OCI-LY7 (cell line): Measurements from ENCODE around the gene CRIP2. TPM values are rescaled to one million over a fixed set of nuclear protein-coding genes. Genes with fewer than 3 reads are reported as not detected.

ENCODE experiments used
- BruUV-seq: library from RNA; stranded (reverse); fragments of 400-500 nt; replicated peaks from 2 replicates; lab custom pipeline; 2021; lab: Mats Ljungman, UMichigan
- CTCF ChIA-PET: fragments of 300-600 bp; sonication (Branson Sonifier 250); formaldehyde crosslinking; loops from one replicate; lab custom pipeline; 2022; ENCODE audit warnings: antibody characterized with exemption; ENCODE audit not compliant: unreplicated experiment; lab: Charles Lee
- POLR2A ChIA-PET: fragments of 300-600 bp; sonication (Branson Sonifier 250); formaldehyde crosslinking; loops from one replicate; lab custom pipeline; 2022; ENCODE audit warnings: antibody characterized with exemption; lab: Charles Lee
- DNase-seq: peaks from one replicate; pipeline ENCODE4 v3.0.0-alpha.2; 2015; ENCODE audit warnings: low spot score
- H2AFZ ChIP-seq: fragments of 200-600 bp; sonication (generic), shearing (Covaris generic); 2 replicates; pipeline ENCODE4 v1.6.1; 2014; ENCODE audit warnings: mild to moderate bottlenecking, antibody characterized with exemption, low read length, moderate library complexity
- H3K27ac ChIP-seq: fragments of 200-600 bp; sonication (generic); 2 replicates; pipeline ENCODE4 v1.5.1; 2014; ENCODE audit warnings: mixed run types, low read depth, mild to moderate bottlenecking, moderate library complexity, low read length, inconsistent platforms; ENCODE audit not compliant: poor library complexity, severe bottlenecking
- H3K36me3 ChIP-seq: fragments of 200-600 bp; sonication (generic); 2 replicates; pipeline ENCODE4 v1.6.1; 2014; ENCODE audit warnings: mild to moderate bottlenecking, antibody characterized with exemption, low read length, moderate library complexity, mixed read lengths; ENCODE audit not compliant: insufficient read depth
- H3K4me1 ChIP-seq: fragments of 200-600 bp; sonication (generic); 2 replicates; pipeline ENCODE4 v1.5.1; 2014; ENCODE audit warnings: mild to moderate bottlenecking, low read length; ENCODE audit not compliant: insufficient read depth, poor library complexity, severe bottlenecking
- H3K4me2 ChIP-seq: fragments of 200-600 bp; sonication (generic); 2 replicates; pipeline ENCODE4 v1.6.1; 2014; ENCODE audit warnings: mild to moderate bottlenecking, low read length
- H3K4me3 ChIP-seq: fragments of 200-600 bp; sonication (generic); 2 replicates; pipeline ENCODE4 v1.5.1; 2014; ENCODE audit warnings: mild to moderate bottlenecking, low read depth, low read length; ENCODE audit not compliant: poor library complexity, severe bottlenecking
- H3K79me2 ChIP-seq: fragments of 200-600 bp; sonication (generic); 2 replicates; pipeline ENCODE4 v1.6.1; 2016; ENCODE audit warnings: low read depth, mild to moderate bottlenecking, low read length, moderate library complexity, mixed read lengths; ENCODE audit not compliant: insufficient read depth
- H3K9me2 ChIP-seq: fragments of 200-600 bp; sonication (generic); 2 replicates; pipeline ENCODE4 v1.6.1; 2016; ENCODE audit warnings: mild to moderate bottlenecking, low read length, mixed read lengths; ENCODE audit not compliant: insufficient read depth
- H3K9me3 ChIP-seq: fragments of 200-600 bp; sonication (generic); 2 replicates; pipeline ENCODE4 v1.6.1; 2014; ENCODE audit warnings: mild to moderate bottlenecking, mixed run types, low read length, mixed read lengths
- H4K20me1 ChIP-seq: fragments of 200-600 bp; sonication (generic); 2 replicates; pipeline ENCODE4 v1.6.1; 2014; ENCODE audit warnings: mild to moderate bottlenecking, antibody characterized with exemption, low read length, moderate library complexity, mixed read lengths; ENCODE audit not compliant: insufficient read depth
- EZH2phosphoT487 ChIP-seq: fragments of 200-600 bp; sonication (generic); IDR thresholded peaks from 2 replicates; pipeline ENCODE4 v1.6.1; 2018; ENCODE audit warnings: low read depth, borderline replicate concordance, mild to moderate bottlenecking, mixed run types, antibody characterized with exemption, low read length, moderate library complexity, mixed read lengths
- intact Hi-C: fragments of 100-400 bp; cut with micrococcal nuclease; formaldehyde crosslinking; loops from one replicate; pipeline ENCODE4 v1.10.0; 2022; ENCODE audit not compliant: unreplicated experiment
- total RNA-seq, 2 experiments: library from RNA; depleted of rRNA in 1 of 2; stranded (reverse); fragments of >200 nt in 1 of 2; shearing (Covaris generic) in 1 of 2; gene quantifications; 2 replicates each; pipeline ENCODE4 v1.2.3, GENCODE V29; 2014 to 2022
- TF ChIP-seq, protein P1 (sequence below): fragments of 200-600 bp; sonication (generic); conservative IDR thresholded peaks from 2 replicates; pipeline ENCODE4 v1.5.1; 2014; ENCODE audit warnings: mild to moderate bottlenecking, antibody characterized with exemption, low read length, moderate library complexity, mixed read lengths

The CRIP2 gene
- total RNA-seq, 2 experiments from 2014 or later, result not detected

DNA sequence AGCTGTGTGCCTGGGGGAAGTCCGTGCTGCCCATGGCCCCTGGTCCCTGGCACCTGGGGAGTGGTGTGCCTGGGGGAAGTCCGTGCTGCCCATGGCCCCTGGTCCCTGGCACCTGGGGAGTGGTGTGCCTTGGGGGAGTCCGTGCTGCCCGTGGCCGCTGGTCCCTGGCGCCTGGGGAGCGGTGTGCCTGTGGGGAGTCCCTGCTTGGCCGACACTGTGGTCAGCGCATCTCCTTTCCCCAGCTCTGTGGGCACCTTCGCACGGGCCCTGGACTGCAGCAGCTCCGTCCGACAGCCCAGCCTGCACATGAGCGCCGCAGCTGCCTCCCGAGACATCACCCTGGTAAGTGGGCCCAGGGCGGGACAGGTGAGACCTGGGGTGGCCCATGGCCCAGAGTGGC, 14.5 kb upstream of the CRIP2 start:
- ChIA-PET CTCF (no interaction called here), POLR2A (no interaction called here)
- Histone ChIP-seq H3K79me2 (no peaks in the 10 kb centered on the region), H4K20me1 (no peaks in the 10 kb centered on the region), H3K9me3 (no peaks in the 10 kb centered on the region), H3K4me1 (no peaks in the 10 kb centered on the region), H3K36me3 (peaks cover 61% of the 10 kb centered on the region), H3K9me2 (no peaks in the 10 kb centered on the region), H3K27ac (no peak overlapping the region), H3K4me2 (no peak overlapping the region), H3K4me3 (no peak overlapping the region), H2AFZ (no peak overlapping the region)
- TF ChIP-seq EZH2phosphoT487, result no peak
- TF ChIP-seq, protein P1, sequence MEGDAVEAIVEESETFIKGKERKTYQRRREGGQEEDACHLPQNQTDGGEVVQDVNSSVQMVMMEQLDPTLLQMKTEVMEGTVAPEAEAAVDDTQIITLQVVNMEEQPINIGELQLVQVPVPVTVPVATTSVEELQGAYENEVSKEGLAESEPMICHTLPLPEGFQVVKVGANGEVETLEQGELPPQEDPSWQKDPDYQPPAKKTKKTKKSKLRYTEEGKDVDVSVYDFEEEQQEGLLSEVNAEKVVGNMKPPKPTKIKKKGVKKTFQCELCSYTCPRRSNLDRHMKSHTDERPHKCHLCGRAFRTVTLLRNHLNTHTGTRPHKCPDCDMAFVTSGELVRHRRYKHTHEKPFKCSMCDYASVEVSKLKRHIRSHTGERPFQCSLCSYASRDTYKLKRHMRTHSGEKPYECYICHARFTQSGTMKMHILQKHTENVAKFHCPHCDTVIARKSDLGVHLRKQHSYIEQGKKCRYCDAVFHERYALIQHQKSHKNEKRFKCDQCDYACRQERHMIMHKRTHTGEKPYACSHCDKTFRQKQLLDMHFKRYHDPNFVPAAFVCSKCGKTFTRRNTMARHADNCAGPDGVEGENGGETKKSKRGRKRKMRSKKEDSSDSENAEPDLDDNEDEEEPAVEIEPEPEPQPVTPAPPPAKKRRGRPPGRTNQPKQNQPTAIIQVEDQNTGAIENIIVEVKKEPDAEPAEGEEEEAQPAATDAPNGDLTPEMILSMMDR, result no peak
- no TSS peak for BruUV-seq
- intact Hi-C loops, result no loop called here
- no peak for DNase-seq

DNA sequence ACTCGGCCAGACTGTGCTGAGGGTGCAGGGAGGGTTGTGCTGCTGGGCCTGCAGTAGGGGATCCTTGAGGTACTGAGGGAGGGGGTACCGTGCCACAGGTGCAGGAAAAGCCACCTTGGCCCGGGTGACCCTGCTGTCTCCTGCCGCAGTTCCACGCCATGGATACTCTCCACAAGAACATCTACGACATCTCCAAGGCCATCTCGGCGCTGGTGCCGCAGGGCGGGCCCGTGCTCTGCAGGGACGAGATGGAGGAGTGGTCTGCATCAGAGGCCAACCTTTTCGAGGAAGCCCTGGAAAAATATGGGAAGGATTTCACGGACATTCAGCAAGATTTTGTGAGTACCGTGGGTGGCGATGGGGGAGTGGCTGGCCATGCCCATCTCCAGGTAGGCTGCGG, 14.0 kb upstream of the CRIP2 start:
- Histone ChIP-seq H3K79me2 (no peaks in the 10 kb centered on the region), H3K9me2 (no peaks in the 10 kb centered on the region), H3K4me1 (no peaks in the 10 kb centered on the region), H3K36me3 (peaks cover 61% of the 10 kb centered on the region), H3K27ac (no peak overlapping the region), H3K4me2 (no peak overlapping the region), H4K20me1 (no peaks in the 10 kb centered on the region), H3K9me3 (no peaks in the 10 kb centered on the region), H2AFZ (no peak overlapping the region), H3K4me3 (no peak overlapping the region)
- CTCF ChIA-PET, result no interaction called here
- no TSS peak for BruUV-seq
- no peak for TF ChIP-seq EZH2phosphoT487
- TF ChIP-seq, protein P1, result no peak
- DNase-seq, result no peak
- POLR2A ChIA-PET, result no interaction called here
- intact Hi-C loops, result no loop called here

DNA sequence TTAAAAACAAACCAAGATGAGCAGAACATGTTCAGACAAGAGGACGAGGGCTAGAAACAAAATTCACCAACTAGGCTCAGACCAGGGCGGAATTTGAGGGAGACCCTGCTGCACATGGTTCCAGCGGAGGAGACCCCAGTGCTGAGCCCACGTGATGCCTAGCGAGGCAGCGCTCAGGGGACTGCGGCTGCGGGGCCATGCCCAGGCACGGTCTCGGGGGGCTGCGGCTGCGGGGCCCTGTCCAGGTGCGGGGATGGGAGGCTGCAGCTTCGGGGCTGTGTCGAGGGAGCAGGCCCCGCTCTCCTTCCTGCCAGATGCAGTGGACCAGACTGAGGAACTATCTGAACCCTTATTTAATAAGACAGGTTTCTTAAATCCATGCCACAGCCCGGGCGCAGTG, 12.7 kb upstream of the CRIP2 start:
- no peaks in the 10 kb centered on the region for H3K9me3 ChIP-seq
- no peak overlapping the region for H3K4me3 ChIP-seq
- no peaks in the 10 kb centered on the region for H3K4me1 ChIP-seq
- no peak for DNase-seq
- H4K20me1 ChIP-seq, result no peaks in the 10 kb centered on the region
- CTCF ChIA-PET, result no interaction called here
- no peak overlapping the region for H2AFZ ChIP-seq
- no peak overlapping the region for H3K27ac ChIP-seq
- no peaks in the 10 kb centered on the region for H3K79me2 ChIP-seq
- peaks cover 57% of the 10 kb centered on the region for H3K36me3 ChIP-seq
- BruUV-seq, result no TSS peak
- H3K4me2 ChIP-seq, result no peak overlapping the region
- intact Hi-C loops, result no loop called here
- POLR2A ChIA-PET, result no interaction called here
- no peaks in the 10 kb centered on the region for H3K9me2 ChIP-seq
- no peak for TF ChIP-seq EZH2phosphoT487
- TF ChIP-seq, protein P1, result no peak
